ENCODE measurements around the gene PTS.

Gene PTS

GRCh38 chr11:112223121-112223520 lies 3.1 kb upstream of the PTS start:
- DNase-seq = no peak

GRCh38 chr11:112223754-112224532 lies 2.3 kb upstream of the PTS start:
- no peak for DNase-seq

GRCh38 chr11:112225753-112226061 lies 521 bp upstream of the PTS start:
- DNase-seq = no peak

GRCh38 chr11:112226831-112227401 lies 688 bp downstream of the PTS start:
- no peak for DNase-seq

GRCh38 chr11:112227471-112227870 lies 1.2 kb downstream of the PTS start:
- no peak for DNase-seq

- no peak for DNase-seq
These were observed 2.5 kb downstream of the PTS start for GRCh38 chr11:112228706-112229105.

GRCh38 chr11:112229159-112229558 lies 2.9 kb downstream of the PTS start:
- no peak for DNase-seq

GRCh38 chr11:112229746-112230433 lies 3.7 kb downstream of the PTS start:
- DNase-seq = no peak

GRCh38 chr11:112231952-112232351 lies 5.7 kb downstream of the PTS start:
- DNase-seq = no peak

GRCh38 chr11:112235750-112236390 lies 9.6 kb downstream of the PTS start:
- no peak for DNase-seq

GRCh38 chr11:112237451-112237850 lies 11.2 kb downstream of the PTS start:
- no peak for DNase-seq

GRCh38 chr11:112238041-112238440 lies 11.8 kb downstream of the PTS start:
- DNase-seq = no peak

- DNase-seq = no peak
These were observed 15.3 kb downstream of the PTS start for GRCh38 chr11:112241486-112241885.

GRCh38 chr11:112247201-112247600 lies 21.0 kb downstream of the PTS start:
- no peak for DNase-seq

GRCh38 chr11:112248201-112248600 lies 22.0 kb downstream of the PTS start:
- DNase-seq = no peak

GRCh38 chr11:112249871-112250610 lies 23.8 kb downstream of the PTS start:
- no peak for DNase-seq

- no peak for DNase-seq
These were observed 27.5 kb downstream of the PTS start for GRCh38 chr11:112253605-112254242.

- no peak for DNase-seq
These were observed 29.0 kb downstream of the PTS start for GRCh38 chr11:112255067-112255720.

- DNase-seq = no peak
These were observed 34.3 kb downstream of the PTS start, which contains the start of gene PLET1 for GRCh38 chr11:112260490-112260889. Gene PLET1, minus strand, starts transcription at chr11:112260860. Its CDS starts 271 bp downstream, at chr11:112260589.

GRCh38 chr11:112265659-112266409 lies 39.6 kb downstream of the PTS start:
- no peak for DNase-seq

GRCh38 chr11:112266410-112266778 lies 40.2 kb downstream of the PTS start:
- no peak for DNase-seq

All from activated CD4-positive, alpha-beta T cell treated with anti-CD3 and anti-CD28 coated beads, Interleukin-2, amount 50 U/mL, for 4 hours (primary cell).